ENCODE data around the gene KIF18B.

DNA sequence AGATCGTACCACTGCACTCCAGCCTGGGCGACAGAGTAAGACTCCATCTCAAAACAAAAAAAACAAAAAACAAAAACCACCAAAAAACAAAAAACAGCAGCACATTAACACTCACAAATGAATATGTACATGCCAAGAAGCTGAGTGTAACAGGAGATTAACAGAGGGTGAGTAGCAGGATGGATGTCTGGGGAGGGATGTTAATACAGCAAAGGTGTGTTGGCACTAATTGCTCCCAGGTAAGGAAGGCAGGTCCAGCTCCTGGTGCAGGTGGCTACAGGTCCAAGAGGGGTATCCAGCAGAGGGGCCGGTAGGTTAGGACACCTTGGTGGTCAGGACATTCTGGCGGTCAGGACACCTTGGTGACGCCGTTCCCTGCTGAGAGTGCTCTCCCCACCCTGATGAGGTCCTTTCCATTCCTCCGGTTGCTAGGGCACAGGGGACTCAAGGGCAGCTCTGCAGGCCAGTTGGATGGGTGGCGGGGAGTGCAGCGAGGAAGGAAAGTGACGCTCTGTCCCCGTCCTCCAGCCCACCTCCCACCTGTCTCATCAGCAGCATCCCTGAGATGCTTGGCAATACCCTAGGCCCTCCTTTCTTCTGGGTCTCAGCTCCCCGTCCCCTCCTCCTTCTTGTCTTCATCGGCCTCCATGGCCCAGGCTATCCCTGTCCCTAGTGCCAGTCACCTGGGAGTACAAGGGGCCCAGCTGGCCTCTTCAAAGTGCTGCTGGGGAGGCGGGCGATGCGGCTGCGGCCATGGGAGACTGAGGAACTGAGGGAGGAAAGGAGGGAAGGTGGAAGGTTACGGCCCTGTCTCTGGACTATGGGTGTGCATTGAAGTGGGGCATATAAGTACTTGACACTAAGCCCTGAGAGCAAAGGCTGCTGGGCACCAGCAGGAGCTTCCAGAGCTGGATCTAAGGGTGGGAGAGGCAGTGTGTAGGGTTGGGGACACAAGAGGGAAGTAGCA lies 21.6 kb downstream of the KIF18B start:
- TF ChIP-seq BHLHE40 (IDR thresholded peaks at IDR 0.05; ENCODE audit: borderline replicate concordance) (no peak), ELF4 (IDR thresholded peaks at IDR 0.05) (no peak), ARNT (IDR thresholded peaks at IDR 0.05) (no peak), ZNF384 (IDR thresholded peaks at IDR 0.05) (no peak), HDGF (IDR thresholded peaks at IDR 0.05; ENCODE audit: borderline replicate concordance) (no peak), FOXM1 (IDR thresholded peaks at IDR 0.05; ENCODE audit: borderline replicate concordance) (no peak), FOXK2 (IDR thresholded peaks at IDR 0.05) (no peak), SP1 (IDR thresholded peaks at IDR 0.05) (no peak), CTBP1 (IDR thresholded peaks at IDR 0.05; ENCODE audit: borderline replicate concordance) (no peak), SUZ12 (IDR thresholded peaks at IDR 0.05) (no peak), NFRKB (IDR thresholded peaks at IDR 0.05) (no peak), TARDBP (IDR thresholded peaks at IDR 0.05) (no peak)
- TF ChIP-seq, protein P1, sequence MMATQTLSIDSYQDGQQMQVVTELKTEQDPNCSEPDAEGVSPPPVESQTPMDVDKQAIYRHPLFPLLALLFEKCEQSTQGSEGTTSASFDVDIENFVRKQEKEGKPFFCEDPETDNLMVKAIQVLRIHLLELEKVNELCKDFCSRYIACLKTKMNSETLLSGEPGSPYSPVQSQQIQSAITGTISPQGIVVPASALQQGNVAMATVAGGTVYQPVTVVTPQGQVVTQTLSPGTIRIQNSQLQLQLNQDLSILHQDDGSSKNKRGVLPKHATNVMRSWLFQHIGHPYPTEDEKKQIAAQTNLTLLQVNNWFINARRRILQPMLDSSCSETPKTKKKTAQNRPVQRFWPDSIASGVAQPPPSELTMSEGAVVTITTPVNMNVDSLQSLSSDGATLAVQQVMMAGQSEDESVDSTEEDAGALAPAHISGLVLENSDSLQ (IDR thresholded peaks at IDR 0.05) = no peak
